GM23338 (cell line): Measurements from ENCODE around the gene TMEM143. TPM values are rescaled to one million over a fixed set of nuclear protein-coding genes. Genes with fewer than 3 reads are reported as not detected.

Experiments
- ATAC-seq: fragments of 200-7000 bp; cut with Tn5 transposase; 3 replicates; pipeline ENCODE4 v1.9.1; 2020
- DNase-seq: peaks from one replicate; pipeline ENCODE4 v3.0.0-alpha.2; 2015; ENCODE audit warnings: low spot score
- H2AFZ ChIP-seq: fragments of 200-600 bp; sonication (generic); 2 replicates; pipeline ENCODE4 v1.8.0; 2016; ENCODE audit warnings: antibody characterized with exemption, mild to moderate bottlenecking, moderate library complexity
- H3F3A ChIP-seq: fragments of 200-600 bp; sonication (generic); replicated peaks from 2 replicates; pipeline ENCODE4 v1.8.0; 2017; ENCODE audit warnings: antibody characterized with exemption, mixed run types, low read depth
- H3K27ac ChIP-seq: fragments of 200-600 bp; sonication (generic); 2 replicates; pipeline ENCODE4 v1.6.1; 2016; ENCODE audit warnings: low read depth
- H3K27me3 ChIP-seq: fragments of 200-600 bp; sonication (generic); 2 replicates; pipeline ENCODE4 v1.8.0; 2016; ENCODE audit warnings: mild to moderate bottlenecking, mixed run types, moderate library complexity; ENCODE audit not compliant: insufficient read depth
- H3K36me3 ChIP-seq: fragments of 200-600 bp; sonication (generic); 2 replicates; pipeline ENCODE4 v1.8.0; 2016; ENCODE audit warnings: mild to moderate bottlenecking; ENCODE audit not compliant: insufficient read depth
- H3K4me1 ChIP-seq: fragments of 200-600 bp; sonication (generic); 2 replicates; pipeline ENCODE4 v1.8.0; 2016; ENCODE audit warnings: mild to moderate bottlenecking, moderate library complexity; ENCODE audit not compliant: insufficient read depth
- H3K4me2 ChIP-seq: fragments of 200-600 bp; sonication (generic); 2 replicates; pipeline ENCODE4 v1.7.1; 2017; ENCODE audit warnings: mixed run types
- H3K4me3 ChIP-seq: fragments of 200-600 bp; sonication (generic); 2 replicates; pipeline ENCODE4 v1.6.1; 2016; ENCODE audit warnings: mixed run types
- H3K79me2 ChIP-seq: fragments of 200-600 bp; sonication (generic); replicated peaks from 2 replicates; pipeline ENCODE4 v1.8.0; 2017; ENCODE audit warnings: mild to moderate bottlenecking; ENCODE audit not compliant: insufficient read depth
- H3K9me2 ChIP-seq: fragments of 200-600 bp; sonication (generic); 2 replicates; pipeline ENCODE4 v1.8.0; 2017; ENCODE audit not compliant: insufficient read depth
- H4K20me1 ChIP-seq: fragments of 200-600 bp; sonication (generic); replicated peaks from 2 replicates; pipeline ENCODE4 v1.8.0; 2017; ENCODE audit warnings: mild to moderate bottlenecking; ENCODE audit not compliant: insufficient read depth
- H3K27ac Mint-ChIP-seq: 2 replicates; pipeline ENCODE4 v1.8.0; 2020; ENCODE audit warnings: inconsistent platforms, mild to moderate bottlenecking, moderate library complexity, mixed read lengths
- H3K27me3 Mint-ChIP-seq: 3 replicates; pipeline ENCODE4 v1.8.0; 2022; ENCODE audit warnings: low read depth, mild to moderate bottlenecking, moderate library complexity, mixed read lengths, inconsistent platforms; ENCODE audit not compliant: insufficient read depth, poor library complexity
- H3K36me3 Mint-ChIP-seq: 3 replicates; pipeline ENCODE4 v1.8.0; 2021; ENCODE audit warnings: low read depth, mild to moderate bottlenecking, inconsistent platforms, moderate library complexity, mixed read lengths
- H3K4me1 Mint-ChIP-seq: 3 replicates; pipeline ENCODE4 v1.8.0; 2020; ENCODE audit warnings: mild to moderate bottlenecking, inconsistent platforms, mixed read lengths
- H3K4me3 Mint-ChIP-seq: 3 replicates; pipeline ENCODE4 v1.8.0; 2021; ENCODE audit warnings: moderate library complexity, mild to moderate bottlenecking, inconsistent platforms, mixed read lengths
- H3K9me3 Mint-ChIP-seq: 3 replicates; pipeline ENCODE4 v1.8.0; 2020; ENCODE audit warnings: moderate library complexity, mild to moderate bottlenecking, inconsistent platforms, mixed read lengths
- EZH2 ChIP-seq: fragments of 200-600 bp; sonication (generic); IDR thresholded peaks from one replicate; pipeline ENCODE4 v1.8.0; 2017; ENCODE audit warnings: antibody characterized with exemption, mild to moderate bottlenecking, low read depth; ENCODE audit not compliant: unreplicated experiment
- JUNB ChIP-seq: IDR thresholded peaks from one replicate; pipeline ENCODE4 v1.6.1; 2016; ENCODE audit warnings: antibody characterized with exemption; ENCODE audit not compliant: unreplicated experiment
- NANOG ChIP-seq: IDR thresholded peaks from 2 replicates; pipeline ENCODE4 v1.6.1; 2016; ENCODE audit warnings: antibody characterized with exemption, borderline replicate concordance
- POLR2AphosphoS5 ChIP-seq: IDR thresholded peaks from 2 replicates; pipeline ENCODE4 v1.6.1; 2016; ENCODE audit warnings: antibody characterized with exemption, low read depth
- STAT1 ChIP-seq: IDR thresholded peaks from one replicate; pipeline ENCODE4 v1.6.1; 2016; ENCODE audit warnings: antibody characterized with exemption; ENCODE audit not compliant: unreplicated experiment
- ZNF331 ChIP-seq: fragments of 250-450 bp; sonication (Bioruptor Pico); IDR thresholded peaks from 2 replicates; pipeline ENCODE4 v1.5.0; 2020; ENCODE audit warnings: low read depth, mild to moderate bottlenecking, moderate library complexity
- polyA plus RNA-seq: library from polyadenylated mRNA; unstranded; fragments of >200 nt; fragmentation: Nextera tagmentation; extraction: Ambion mirVana; gene quantifications from 2 replicates; pipeline ENCODE4 v1.2.1, GENCODE V29; 2016
- total RNA-seq: library from RNA; depleted of rRNA; stranded (reverse); fragments of >200 nt; shearing (Covaris generic); gene quantifications from 2 replicates; pipeline ENCODE4 v1.2.3, GENCODE V29; 2014
- TF ChIP-seq, protein P1 (sequence below): IDR thresholded peaks from one replicate; pipeline ENCODE4 v1.6.1; 2018; ENCODE audit warnings: antibody characterized with exemption; ENCODE audit not compliant: unreplicated experiment
- TF ChIP-seq, protein P2 (sequence below): fragments of 250-450 bp; sonication (Bioruptor Pico); IDR thresholded peaks from 2 replicates; pipeline ENCODE4 v1.5.0; 2020; ENCODE audit warnings: mild to moderate bottlenecking, moderate library complexity
- TF ChIP-seq, protein P3 (sequence below): IDR thresholded peaks from 2 replicates; pipeline ENCODE4 v1.6.1; 2016; ENCODE audit warnings: antibody characterized with exemption

The TMEM143 gene
- total and polyA plus RNA-seq, 2 experiments from 2014 or later = 12.8 to 15.0 TPM

DNA sequence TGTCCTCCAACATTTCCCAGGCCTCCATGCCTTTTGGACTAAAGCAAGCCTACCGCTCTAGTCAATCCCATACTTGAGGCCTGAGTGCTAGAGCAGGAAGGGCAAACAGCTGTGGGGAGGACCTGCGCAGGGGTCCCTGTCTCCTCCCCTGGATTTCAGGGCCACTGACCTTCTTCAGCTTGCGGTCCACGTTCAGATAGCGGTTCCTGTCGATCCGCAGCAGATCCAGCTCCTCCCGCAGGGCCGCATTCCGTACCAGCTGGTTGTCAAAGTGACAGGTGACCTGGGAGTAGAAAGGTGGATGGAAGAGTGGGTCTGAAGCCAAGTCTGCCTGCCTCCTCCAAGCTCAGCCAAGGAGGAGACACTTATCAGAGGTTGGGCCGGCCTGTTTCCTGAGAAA lies 52.4 kb downstream of the TMEM143 start:
- H3K9me2 ChIP-seq = no peaks in the 10 kb centered on the region
- H3K27ac Mint-ChIP-seq = no peak overlapping the region

More for the DNA sequence above, 52.4 kb downstream of the TMEM143 start:
- H3K27ac ChIP-seq = no peak overlapping the region
- H3K27me3 ChIP-seq = no peaks in the 10 kb centered on the region
- TF ChIP-seq, protein P1, sequence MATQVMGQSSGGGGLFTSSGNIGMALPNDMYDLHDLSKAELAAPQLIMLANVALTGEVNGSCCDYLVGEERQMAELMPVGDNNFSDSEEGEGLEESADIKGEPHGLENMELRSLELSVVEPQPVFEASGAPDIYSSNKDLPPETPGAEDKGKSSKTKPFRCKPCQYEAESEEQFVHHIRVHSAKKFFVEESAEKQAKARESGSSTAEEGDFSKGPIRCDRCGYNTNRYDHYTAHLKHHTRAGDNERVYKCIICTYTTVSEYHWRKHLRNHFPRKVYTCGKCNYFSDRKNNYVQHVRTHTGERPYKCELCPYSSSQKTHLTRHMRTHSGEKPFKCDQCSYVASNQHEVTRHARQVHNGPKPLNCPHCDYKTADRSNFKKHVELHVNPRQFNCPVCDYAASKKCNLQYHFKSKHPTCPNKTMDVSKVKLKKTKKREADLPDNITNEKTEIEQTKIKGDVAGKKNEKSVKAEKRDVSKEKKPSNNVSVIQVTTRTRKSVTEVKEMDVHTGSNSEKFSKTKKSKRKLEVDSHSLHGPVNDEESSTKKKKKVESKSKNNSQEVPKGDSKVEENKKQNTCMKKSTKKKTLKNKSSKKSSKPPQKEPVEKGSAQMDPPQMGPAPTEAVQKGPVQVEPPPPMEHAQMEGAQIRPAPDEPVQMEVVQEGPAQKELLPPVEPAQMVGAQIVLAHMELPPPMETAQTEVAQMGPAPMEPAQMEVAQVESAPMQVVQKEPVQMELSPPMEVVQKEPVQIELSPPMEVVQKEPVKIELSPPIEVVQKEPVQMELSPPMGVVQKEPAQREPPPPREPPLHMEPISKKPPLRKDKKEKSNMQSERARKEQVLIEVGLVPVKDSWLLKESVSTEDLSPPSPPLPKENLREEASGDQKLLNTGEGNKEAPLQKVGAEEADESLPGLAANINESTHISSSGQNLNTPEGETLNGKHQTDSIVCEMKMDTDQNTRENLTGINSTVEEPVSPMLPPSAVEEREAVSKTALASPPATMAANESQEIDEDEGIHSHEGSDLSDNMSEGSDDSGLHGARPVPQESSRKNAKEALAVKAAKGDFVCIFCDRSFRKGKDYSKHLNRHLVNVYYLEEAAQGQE = no peak
- TF ChIP-seq EZH2 = no peak
- no peak for TF ChIP-seq STAT1
- TF ChIP-seq POLR2AphosphoS5 = no peak
- TF ChIP-seq, protein P2, sequence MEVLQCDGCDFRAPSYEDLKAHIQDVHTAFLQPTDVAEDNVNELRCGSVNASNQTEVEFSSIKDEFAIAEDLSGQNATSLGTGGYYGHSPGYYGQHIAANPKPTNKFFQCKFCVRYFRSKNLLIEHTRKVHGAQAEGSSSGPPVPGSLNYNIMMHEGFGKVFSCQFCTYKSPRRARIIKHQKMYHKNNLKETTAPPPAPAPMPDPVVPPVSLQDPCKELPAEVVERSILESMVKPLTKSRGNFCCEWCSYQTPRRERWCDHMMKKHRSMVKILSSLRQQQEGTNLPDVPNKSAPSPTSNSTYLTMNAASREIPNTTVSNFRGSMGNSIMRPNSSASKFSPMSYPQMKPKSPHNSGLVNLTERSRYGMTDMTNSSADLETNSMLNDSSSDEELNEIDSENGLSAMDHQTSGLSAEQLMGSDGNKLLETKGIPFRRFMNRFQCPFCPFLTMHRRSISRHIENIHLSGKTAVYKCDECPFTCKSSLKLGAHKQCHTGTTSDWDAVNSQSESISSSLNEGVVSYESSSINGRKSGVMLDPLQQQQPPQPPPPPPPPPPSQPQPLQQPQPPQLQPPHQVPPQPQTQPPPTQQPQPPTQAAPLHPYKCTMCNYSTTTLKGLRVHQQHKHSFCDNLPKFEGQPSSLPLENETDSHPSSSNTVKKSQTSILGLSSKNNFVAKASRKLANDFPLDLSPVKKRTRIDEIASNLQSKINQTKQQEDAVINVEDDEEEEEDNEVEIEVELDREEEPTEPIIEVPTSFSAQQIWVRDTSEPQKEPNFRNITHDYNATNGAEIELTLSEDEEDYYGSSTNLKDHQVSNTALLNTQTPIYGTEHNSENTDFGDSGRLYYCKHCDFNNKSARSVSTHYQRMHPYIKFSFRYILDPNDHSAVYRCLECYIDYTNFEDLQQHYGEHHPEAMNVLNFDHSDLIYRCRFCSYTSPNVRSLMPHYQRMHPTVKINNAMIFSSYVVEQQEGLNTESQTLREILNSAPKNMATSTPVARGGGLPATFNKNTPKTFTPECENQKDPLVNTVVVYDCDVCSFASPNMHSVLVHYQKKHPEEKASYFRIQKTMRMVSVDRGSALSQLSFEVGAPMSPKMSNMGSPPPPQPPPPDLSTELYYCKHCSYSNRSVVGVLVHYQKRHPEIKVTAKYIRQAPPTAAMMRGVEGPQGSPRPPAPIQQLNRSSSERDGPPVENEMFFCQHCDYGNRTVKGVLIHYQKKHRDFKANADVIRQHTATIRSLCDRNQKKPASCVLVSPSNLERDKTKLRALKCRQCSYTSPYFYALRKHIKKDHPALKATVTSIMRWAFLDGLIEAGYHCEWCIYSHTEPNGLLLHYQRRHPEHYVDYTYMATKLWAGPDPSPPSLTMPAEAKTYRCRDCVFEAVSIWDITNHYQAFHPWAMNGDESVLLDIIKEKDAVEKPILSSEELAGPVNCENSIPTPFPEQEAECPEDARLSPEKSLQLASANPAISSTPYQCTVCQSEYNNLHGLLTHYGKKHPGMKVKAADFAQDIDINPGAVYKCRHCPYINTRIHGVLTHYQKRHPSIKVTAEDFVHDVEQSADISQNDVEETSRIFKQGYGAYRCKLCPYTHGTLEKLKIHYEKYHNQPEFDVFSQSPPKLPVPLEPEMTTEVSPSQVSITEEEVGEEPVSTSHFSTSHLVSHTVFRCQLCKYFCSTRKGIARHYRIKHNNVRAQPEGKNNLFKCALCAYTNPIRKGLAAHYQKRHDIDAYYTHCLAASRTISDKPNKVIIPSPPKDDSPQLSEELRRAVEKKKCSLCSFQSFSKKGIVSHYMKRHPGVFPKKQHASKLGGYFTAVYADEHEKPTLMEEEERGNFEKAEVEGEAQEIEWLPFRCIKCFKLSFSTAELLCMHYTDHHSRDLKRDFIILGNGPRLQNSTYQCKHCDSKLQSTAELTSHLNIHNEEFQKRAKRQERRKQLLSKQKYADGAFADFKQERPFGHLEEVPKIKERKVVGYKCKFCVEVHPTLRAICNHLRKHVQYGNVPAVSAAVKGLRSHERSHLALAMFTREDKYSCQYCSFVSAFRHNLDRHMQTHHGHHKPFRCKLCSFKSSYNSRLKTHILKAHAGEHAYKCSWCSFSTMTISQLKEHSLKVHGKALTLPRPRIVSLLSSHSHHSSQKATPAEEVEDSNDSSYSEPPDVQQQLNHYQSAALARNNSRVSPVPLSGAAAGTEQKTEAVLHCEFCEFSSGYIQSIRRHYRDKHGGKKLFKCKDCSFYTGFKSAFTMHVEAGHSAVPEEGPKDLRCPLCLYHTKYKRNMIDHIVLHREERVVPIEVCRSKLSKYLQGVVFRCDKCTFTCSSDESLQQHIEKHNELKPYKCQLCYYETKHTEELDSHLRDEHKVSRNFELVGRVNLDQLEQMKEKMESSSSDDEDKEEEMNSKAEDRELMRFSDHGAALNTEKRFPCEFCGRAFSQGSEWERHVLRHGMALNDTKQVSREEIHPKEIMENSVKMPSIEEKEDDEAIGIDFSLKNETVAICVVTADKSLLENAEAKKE = no peak
- TF ChIP-seq, protein P3, sequence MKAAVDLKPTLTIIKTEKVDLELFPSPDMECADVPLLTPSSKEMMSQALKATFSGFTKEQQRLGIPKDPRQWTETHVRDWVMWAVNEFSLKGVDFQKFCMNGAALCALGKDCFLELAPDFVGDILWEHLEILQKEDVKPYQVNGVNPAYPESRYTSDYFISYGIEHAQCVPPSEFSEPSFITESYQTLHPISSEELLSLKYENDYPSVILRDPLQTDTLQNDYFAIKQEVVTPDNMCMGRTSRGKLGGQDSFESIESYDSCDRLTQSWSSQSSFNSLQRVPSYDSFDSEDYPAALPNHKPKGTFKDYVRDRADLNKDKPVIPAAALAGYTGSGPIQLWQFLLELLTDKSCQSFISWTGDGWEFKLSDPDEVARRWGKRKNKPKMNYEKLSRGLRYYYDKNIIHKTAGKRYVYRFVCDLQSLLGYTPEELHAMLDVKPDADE = no peak
- TF ChIP-seq NANOG = no peak
- TF ChIP-seq JUNB = no peak
- TF ChIP-seq ZNF331 = no peak
- H3K79me2 ChIP-seq = no peaks in the 10 kb centered on the region
- no peaks in the 10 kb centered on the region for H4K20me1 ChIP-seq
- no peak for ATAC-seq
- no peak overlapping the region for H3K4me2 ChIP-seq
- Mint-ChIP-seq H3K4me3 (no peak overlapping the region), H3K36me3 (no peaks in the 10 kb centered on the region; the same call in 2 of the 3 replicates), H3K27me3 (peaks cover 5% of the 10 kb centered on the region), H3K4me1 (peaks cover 8% of the 10 kb centered on the region), H3K9me3 (no peaks in the 10 kb centered on the region)
- no peak for DNase-seq
- H3K36me3 ChIP-seq = no peaks in the 10 kb centered on the region
- H3K4me3 ChIP-seq = no peak overlapping the region
- 0 out of 2 replicates have a peak, but pooled peaks cover 4% of the 10 kb centered on the region for H3F3A ChIP-seq
- H2AFZ ChIP-seq = no peak overlapping the region
- H3K4me1 ChIP-seq = no peaks in the 10 kb centered on the region
